Endodermal cell (in vitro differentiated cells): ENCODE results near the gene FIP1L1. TPM values are rescaled to one million over a fixed set of nuclear protein-coding genes. Genes with fewer than 3 reads are reported as not detected.

ENCODE experiments used
- DNase-seq: peaks from one replicate; pipeline ENCODE4 v3.0.0-alpha.2; 2017
- H3K27ac ChIP-seq: 2 replicates; pipeline ENCODE4 v1.5.1; 2013; ENCODE audit warnings: mild to moderate bottlenecking, low read depth, low read length, moderate library complexity
- H3K27me3 ChIP-seq: 2 replicates; pipeline ENCODE4 v1.6.1; 2013; ENCODE audit warnings: mild to moderate bottlenecking, low read length, moderate library complexity; ENCODE audit not compliant: insufficient read depth, control insufficient read depth, poor library complexity, severe bottlenecking
- H3K36me3 ChIP-seq: 2 replicates; pipeline ENCODE4 v1.7.0; 2013; ENCODE audit warnings: mild to moderate bottlenecking, low read length, moderate library complexity; ENCODE audit not compliant: control insufficient read depth, insufficient read depth
- H3K4me1 ChIP-seq: one replicate; pipeline ENCODE4 v1.7.0; 2013; ENCODE audit warnings: low read length; ENCODE audit not compliant: control insufficient read depth, insufficient read depth
- H3K4me3 ChIP-seq: 2 replicates; pipeline ENCODE4 v1.5.1; 2013; ENCODE audit warnings: mild to moderate bottlenecking, low read length, moderate library complexity
- H3K9ac ChIP-seq: 2 replicates; pipeline ENCODE4 v1.6.1; 2013; ENCODE audit warnings: mild to moderate bottlenecking, low read length, moderate library complexity; ENCODE audit not compliant: poor library complexity, severe bottlenecking; ENCODE audit errors: extremely low read depth
- H3K9me3 ChIP-seq: 2 replicates; pipeline ENCODE4 v1.6.1; 2013; ENCODE audit warnings: mild to moderate bottlenecking, low read length, moderate library complexity; ENCODE audit not compliant: control insufficient read depth
- H3K27ac Mint-ChIP-seq: 2 replicates; pipeline ENCODE4 v1.8.0; 2020; ENCODE audit warnings: mixed read lengths
- H3K27me3 Mint-ChIP-seq: 2 replicates; pipeline ENCODE4 v1.8.0; 2021; ENCODE audit warnings: mild to moderate bottlenecking, mixed read lengths; ENCODE audit not compliant: insufficient read depth
- H3K36me3 Mint-ChIP-seq: 2 replicates; pipeline ENCODE4 v1.8.0; 2020; ENCODE audit warnings: low read depth, mixed read lengths
- H3K4me1 Mint-ChIP-seq: 2 replicates; pipeline ENCODE4 v1.8.0; 2020; ENCODE audit warnings: mixed read lengths
- H3K4me3 Mint-ChIP-seq: 2 replicates; pipeline ENCODE4 v1.8.0; 2020; ENCODE audit warnings: mild to moderate bottlenecking, moderate library complexity, mixed read lengths
- H3K9me3 Mint-ChIP-seq: 2 replicates; pipeline ENCODE4 v1.8.0; 2020; ENCODE audit warnings: mild to moderate bottlenecking, mixed read lengths
- WGBS, 2 experiments: methylation state at CpG; one replicate each; pipeline versions ENCODE4 v1.1.5 to v1.1.7; 2013; ENCODE audit warnings: missing lambda C conversion rate in 2 of 2, mixed read lengths in 1 of 2; ENCODE audit not compliant: insufficient coverage in 1 of 2, insufficient read length in 1 of 2; 5-methylcytosine and 5-hydroxymethylcytosine counted together
- total RNA-seq, 2 donors: library from RNA; stranded (reverse); fragmentation: NEBNext Ultra II Directional in 1 of 2; extraction: Animal tissue kit (Norgen Biotek cat#: 25700) in 1 of 2; gene quantifications; 2 replicates in 1 of 2; 3 replicates in 1 of 2; pipeline ENCODE4 v1.2.1, GENCODE V29; 2021
- TF ChIP-seq, protein P1 (sequence below): fragments of 200-600 bp; sonication (generic); conservative IDR thresholded peaks from 2 replicates; pipeline ENCODE4 v1.5.0; 2021; ENCODE audit warnings: antibody characterized with exemption, mild to moderate bottlenecking

The FIP1L1 gene
- total RNA-seq, 2 donors from 2014 or later, result 79.2 to 88.8 TPM

DNA sequence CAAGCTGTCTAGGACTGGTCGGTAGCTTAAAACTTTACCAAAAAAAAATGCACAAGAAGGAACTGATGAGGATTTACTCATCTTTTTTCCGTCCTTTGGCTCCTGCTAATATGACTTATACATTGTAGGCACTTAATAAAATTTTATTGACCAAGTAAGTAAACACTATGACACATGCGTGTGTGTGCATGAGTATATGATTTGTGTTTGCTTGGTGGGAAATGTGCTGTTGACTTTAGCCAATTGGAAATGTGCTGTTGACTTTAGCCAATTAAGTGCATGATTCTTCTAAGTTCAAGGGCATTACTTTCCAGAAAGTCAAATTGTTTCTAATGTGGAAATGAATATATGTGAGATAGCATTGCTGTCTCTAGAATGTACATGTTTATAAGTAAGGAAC is 78.3 kb downstream of the FIP1L1 start:
- Histone ChIP-seq H3K9ac (no peak overlapping the region), H3K27me3 (no peaks in the 10 kb centered on the region), H3K36me3 (peaks cover 81% of the 10 kb centered on the region), H3K4me1 (no peaks in the 10 kb centered on the region), H3K4me3 (no peak overlapping the region), H3K9me3 (no peaks in the 10 kb centered on the region), H3K27ac (no peak overlapping the region)
- TF ChIP-seq, protein P1, sequence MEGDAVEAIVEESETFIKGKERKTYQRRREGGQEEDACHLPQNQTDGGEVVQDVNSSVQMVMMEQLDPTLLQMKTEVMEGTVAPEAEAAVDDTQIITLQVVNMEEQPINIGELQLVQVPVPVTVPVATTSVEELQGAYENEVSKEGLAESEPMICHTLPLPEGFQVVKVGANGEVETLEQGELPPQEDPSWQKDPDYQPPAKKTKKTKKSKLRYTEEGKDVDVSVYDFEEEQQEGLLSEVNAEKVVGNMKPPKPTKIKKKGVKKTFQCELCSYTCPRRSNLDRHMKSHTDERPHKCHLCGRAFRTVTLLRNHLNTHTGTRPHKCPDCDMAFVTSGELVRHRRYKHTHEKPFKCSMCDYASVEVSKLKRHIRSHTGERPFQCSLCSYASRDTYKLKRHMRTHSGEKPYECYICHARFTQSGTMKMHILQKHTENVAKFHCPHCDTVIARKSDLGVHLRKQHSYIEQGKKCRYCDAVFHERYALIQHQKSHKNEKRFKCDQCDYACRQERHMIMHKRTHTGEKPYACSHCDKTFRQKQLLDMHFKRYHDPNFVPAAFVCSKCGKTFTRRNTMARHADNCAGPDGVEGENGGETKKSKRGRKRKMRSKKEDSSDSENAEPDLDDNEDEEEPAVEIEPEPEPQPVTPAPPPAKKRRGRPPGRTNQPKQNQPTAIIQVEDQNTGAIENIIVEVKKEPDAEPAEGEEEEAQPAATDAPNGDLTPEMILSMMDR, result no peak
- H3K4me1 Mint-ChIP-seq, result peaks cover 3% of the 10 kb centered on the region
- no peaks in the 10 kb centered on the region for H3K27me3 Mint-ChIP-seq
- H3K4me3 Mint-ChIP-seq, result no peak overlapping the region
- no peaks in the 10 kb centered on the region for H3K9me3 Mint-ChIP-seq
- WGBS, 2 experiments, result 98 to 100% methylated on average over 2 to 3 of the region's 3 CpGs
- no peak overlapping the region for H3K27ac Mint-ChIP-seq
- H3K36me3 Mint-ChIP-seq, result peaks cover 67% of the 10 kb centered on the region
- no peak for DNase-seq

DNA sequence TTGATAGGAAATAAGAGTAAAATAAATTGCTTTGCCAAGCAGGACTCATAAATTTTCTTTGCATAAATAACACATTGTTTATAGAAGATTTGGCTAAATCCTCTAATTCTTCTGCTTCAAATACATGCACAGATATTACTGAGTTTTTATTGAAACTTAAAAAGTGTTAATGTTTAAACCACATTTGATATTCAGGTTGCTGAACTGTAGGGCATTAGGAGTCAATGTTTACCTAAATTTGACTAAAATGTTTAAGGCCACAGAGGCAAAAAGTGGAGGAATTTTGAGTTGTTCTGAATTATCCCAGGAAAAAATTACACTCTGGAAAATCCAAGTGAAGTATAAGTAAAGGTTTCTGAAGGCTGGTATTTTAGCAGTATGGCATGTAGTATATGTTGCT is 78.7 kb downstream of the FIP1L1 start:
- no peaks in the 10 kb centered on the region for H3K9me3 Mint-ChIP-seq
- H3K4me3 Mint-ChIP-seq, result no peak overlapping the region
- Histone ChIP-seq H3K9ac (no peak overlapping the region), H3K4me3 (no peak overlapping the region), H3K9me3 (no peaks in the 10 kb centered on the region), H3K27me3 (no peaks in the 10 kb centered on the region), H3K4me1 (no peaks in the 10 kb centered on the region), H3K36me3 (peaks cover 85% of the 10 kb centered on the region), H3K27ac (no peak overlapping the region)
- H3K27ac Mint-ChIP-seq, result no peak overlapping the region
- DNase-seq, result no peak
- no peaks in the 10 kb centered on the region for H3K27me3 Mint-ChIP-seq
- H3K36me3 Mint-ChIP-seq, result peaks cover 68% of the 10 kb centered on the region
- peaks cover 3% of the 10 kb centered on the region for H3K4me1 Mint-ChIP-seq
- TF ChIP-seq, protein P1, result no peak

DNA sequence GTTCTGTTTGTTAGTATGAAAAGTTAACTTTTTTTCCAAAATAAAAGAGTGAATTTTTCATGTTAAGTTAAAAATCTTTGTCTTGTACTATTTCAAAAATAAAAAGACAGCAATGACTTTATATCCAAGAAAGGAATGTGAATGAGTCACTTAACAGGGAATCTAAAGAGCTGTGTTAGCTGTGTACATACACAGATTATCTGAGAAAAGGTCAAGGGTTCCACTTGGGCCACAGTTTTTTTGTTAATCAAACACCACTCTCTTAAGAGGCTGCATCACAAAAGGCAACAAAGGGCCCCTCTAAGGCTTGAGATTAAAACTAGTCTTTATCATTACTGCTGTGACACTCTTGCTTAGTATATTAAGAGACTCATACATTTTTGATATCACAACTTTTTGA is 82.1 kb downstream of the FIP1L1 start:
- H3K9me3 ChIP-seq, result peaks cover 3% of the 10 kb centered on the region
- peaks cover 79% of the 10 kb centered on the region for H3K36me3 ChIP-seq
- peaks cover 63% of the 10 kb centered on the region for H3K36me3 Mint-ChIP-seq
- no peaks in the 10 kb centered on the region for H3K27me3 ChIP-seq
- no peak overlapping the region for H3K9ac ChIP-seq
- H3K27ac ChIP-seq, result no peak overlapping the region
- H3K4me1 Mint-ChIP-seq, result peaks cover 3% of the 10 kb centered on the region
- H3K9me3 Mint-ChIP-seq, result no peaks in the 10 kb centered on the region
- H3K4me1 ChIP-seq, result no peaks in the 10 kb centered on the region
- DNase-seq, result no peak
- no peaks in the 10 kb centered on the region for H3K27me3 Mint-ChIP-seq
- no peak overlapping the region for H3K27ac Mint-ChIP-seq
- no peak overlapping the region for H3K4me3 ChIP-seq
- TF ChIP-seq, protein P1, result no peak
- no peak overlapping the region for H3K4me3 Mint-ChIP-seq
